ENCODE results near the gene MAPK9.

The MAPK9 gene

DNA sequence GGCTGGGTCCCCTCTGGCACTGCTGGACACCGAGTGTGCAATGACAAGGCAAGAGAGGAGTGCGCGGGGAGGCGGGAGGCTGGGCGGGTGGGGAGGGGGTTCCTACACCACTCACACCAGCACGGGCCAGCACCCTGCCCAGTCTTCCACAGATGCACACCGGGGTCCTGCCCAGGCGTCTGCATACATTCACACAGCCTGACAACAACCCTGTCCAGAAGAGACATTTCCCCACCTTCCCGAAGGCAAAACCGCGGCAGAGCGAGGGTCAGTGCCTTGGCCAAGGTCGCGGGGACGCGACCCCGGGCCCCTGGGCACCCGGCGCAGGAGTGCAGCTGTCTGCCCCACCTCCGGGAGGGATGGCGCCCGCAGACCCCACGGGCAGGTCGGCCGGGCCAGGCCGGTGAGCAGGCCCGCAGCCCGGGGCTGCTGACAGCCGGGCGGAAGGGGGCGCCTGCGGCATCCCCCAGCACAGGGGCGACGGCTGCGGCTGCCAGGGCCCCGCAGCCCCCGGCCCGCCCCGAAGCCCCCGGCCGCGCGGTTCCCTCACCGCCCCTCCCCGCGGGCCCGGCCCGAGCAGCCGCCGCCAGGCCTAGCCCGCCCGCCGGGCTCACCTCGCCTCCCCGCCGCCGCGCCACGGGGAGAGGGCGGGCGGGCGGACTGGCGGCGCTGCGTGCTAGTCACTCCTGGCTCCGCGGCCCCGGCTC lies 496 bp downstream of the MAPK9 start:
- peak; percentile 12 for DNase-seq

DNA sequence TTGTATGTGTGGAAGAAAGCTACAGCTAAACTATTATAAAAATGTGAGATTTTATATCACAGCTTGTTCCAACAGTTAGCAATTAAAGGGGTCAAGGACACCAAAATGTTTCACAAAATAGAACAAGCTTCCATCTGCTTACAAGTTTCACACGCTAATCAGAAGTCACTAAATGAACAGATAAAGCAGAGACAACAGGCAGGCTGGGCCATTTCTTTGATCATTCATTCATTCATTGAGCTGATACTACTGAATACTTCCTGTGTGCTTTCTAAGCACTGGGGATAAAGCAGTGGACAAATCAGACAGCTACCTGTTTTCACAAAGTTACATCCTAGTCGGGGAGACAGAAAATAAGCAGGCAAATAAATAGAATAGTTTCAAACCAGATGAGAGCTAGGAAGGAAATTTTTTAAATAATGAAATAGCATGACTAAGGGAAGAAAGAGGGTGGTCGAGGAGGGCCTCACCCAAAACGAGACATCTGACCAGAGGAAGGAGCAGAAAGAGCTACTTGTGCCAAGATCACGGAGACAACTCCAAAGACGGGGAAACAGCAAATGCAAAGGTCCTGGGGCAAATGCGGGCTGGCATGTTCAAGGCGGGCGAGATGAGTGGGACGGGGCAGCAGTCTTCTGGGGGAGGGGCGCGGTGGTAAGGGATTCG lies 1.2 kb downstream of the MAPK9 start:
- DNase-seq, result no peak

- DNase-seq, result no peak
Measured at GRCh38 chr5:180289966-180290365, 1.9 kb downstream of the MAPK9 start.

DNA sequence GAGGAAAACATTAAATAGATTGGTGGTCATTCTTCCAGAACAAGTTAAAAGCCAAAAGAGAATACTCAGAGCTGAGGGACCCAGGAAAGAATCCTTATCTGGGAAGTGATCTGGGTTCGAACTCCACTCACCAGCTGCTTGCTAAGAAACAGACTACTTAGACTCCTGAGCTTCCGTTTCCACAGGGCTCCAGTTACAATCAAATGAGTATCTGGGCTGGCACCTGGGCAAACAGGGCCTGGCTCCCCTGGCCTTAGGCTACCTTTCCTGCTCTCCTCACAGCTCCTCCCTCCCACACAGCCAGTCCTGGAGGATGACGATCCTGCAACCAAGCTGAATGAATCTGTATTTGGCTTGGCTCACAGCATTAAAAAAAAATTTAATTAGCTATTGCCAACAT lies 2.5 kb downstream of the MAPK9 start:
- no peak for DNase-seq

- no peak for DNase-seq
Measured at GRCh38 chr5:180287868-180288267, 4.0 kb downstream of the MAPK9 start.

DNA sequence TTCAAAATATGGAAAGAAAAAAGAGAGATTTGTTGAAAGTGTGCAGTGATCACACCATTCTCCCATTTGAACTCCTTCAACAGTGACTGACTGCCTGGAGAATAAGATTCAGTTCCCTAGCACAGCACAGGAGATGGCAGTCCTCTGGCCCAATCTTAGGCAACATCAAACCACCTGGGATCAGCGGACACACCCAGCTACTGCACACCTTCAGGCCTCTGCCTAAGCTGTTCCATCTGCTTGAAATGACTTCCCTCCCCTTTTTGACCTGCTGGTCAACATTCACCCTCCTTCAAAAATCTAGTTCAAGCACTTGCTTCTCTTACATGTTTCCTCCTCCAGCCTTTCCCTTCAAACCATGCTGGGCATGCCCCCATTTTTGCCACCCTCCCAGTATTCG lies 4.5 kb downstream of the MAPK9 start:
- DNase-seq, result no peak

DNA sequence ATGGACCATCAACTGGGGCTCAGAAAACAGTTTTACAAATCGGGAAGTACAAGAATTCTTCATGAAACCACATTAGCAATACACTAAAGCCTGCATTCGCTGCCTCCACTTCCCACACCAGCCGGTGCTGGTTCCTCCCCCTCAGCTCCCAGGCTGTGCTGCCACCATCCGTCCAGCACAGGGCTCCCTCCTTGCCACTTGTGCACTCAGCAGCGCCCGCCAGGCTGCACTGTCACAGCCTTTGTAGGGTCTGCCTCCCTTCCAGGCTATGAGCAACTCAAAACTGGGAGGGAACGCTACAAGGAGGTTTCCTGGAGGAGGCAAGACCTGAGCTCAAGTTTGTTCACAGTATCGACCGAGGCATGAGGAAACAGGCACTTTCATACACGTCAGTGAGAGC lies 7.7 kb downstream of the MAPK9 start:
- peak; percentile 57 for DNase-seq

DNA sequence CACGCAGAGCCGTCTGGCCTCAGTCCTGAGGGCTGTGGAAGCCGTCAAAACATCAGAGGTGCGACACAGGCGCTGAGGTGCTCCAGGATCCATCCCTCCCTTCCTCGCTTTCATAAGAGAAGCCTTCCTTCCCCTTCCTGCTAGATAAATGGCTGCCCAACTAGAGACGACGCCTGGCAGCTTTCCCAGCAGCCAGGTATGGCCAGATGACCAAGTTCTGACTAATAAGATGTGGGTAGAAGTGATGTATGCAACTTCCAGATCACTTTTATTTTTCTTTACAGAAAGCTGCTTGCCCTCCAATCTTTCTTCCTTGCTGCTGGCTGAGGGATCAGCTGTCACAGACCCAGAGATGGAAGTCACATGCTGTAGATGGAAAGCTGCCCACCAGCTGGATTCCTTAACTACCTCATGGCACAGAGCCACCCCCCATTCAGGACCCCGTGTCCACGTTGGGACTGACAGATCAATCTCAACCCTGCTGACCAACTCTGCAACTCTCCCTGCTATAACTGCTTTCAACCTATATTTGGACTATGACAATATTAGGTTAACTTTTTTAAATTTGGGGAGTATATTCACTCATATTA lies 8.8 kb downstream of the MAPK9 start:
- DNase-seq, result no peak

DNA sequence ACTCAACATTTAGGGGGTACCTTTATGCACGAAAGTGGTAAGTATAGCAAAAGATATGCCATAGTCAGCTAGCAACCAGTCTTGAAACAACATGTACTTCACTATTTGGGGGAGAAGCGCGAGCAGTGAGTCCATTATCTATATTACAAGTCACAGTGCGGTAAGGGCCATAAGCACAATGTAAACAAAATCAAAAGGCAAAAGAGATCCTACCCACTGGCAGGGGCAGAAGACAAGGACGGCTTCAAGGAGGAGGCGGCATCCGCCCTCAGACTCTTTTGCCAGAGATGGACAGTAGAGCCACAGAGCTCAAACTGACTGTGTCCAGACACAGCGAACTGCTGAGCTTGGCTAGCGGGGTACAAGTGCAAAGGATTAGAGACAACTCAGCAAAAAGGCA lies 9.6 kb downstream of the MAPK9 start:
- DNase-seq, result no peak

GRCh38 chr5:180281706-180282105 lies 10.2 kb downstream of the MAPK9 start:
- DNase-seq, result no peak

DNA sequence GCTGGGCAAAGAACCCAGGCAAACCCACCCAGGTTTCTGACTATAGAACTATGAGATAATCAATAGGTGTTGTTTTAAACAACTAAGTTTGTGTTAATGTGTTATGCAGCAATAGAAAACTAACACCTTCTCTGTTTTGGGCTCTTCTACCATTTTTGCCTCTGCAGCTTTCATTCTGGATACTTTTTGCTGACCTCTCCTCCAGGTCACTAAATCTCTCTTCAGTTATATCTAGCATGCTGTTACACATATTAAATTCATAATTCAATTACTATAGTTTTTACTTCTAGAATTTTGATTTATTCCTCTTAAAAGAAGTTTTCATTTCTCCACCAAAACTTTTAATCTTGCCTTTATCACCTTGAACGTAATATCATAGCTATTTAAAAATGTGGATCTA lies 17.2 kb downstream of the MAPK9 start:
- DNase-seq, result no peak

DNA sequence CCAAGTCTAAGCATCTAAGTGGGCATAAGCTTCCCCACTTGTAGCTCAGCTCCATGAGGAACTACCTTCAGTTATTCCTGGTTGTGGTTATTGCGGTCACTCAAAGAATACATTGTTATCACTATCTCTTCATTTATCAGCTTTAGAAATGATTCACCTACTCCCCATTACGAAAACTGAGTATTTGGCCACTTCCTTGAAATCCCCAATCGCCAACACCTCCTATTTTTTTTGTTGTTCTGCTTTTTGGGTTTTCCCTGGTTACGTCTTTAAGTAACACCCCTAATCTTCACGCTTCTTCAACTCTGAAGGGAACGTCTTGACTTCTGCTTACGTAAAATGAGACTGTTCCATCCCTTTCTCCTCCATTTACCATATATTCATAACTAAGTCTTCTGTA lies 20.7 kb downstream of the MAPK9 start:
- no peak for DNase-seq

GRCh38 chr5:180259260-180259611 lies 32.6 kb downstream of the MAPK9 start:
- no peak for DNase-seq

GRCh38 chr5:180253036-180253824 lies 38.7 kb downstream of the MAPK9 start:
- DNase-seq, result no peak

DNA sequence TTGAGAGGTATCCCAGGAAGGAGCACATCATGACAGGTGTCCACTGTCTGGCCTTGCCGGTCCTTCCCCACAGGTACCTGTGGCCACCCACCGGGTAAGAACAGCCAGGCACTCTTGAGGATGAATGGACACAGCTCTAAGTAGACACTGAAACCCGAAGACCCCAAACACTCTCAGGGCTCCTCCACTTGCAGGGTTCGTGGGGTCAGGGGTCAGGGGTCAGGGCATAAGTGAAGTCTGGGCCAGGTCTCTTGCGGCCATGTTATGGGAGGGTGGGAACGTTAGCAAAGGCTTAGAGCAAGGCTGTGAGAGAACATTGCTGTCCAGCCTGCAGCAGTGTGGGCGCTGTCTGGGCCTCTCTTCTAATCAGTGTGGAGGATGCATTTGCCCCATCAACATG lies 40.0 kb downstream of the MAPK9 start:
- DNase-seq, result no peak

- DNase-seq, result no peak
Measured at GRCh38 chr5:180251141-180251540, 40.7 kb downstream of the MAPK9 start.

DNA sequence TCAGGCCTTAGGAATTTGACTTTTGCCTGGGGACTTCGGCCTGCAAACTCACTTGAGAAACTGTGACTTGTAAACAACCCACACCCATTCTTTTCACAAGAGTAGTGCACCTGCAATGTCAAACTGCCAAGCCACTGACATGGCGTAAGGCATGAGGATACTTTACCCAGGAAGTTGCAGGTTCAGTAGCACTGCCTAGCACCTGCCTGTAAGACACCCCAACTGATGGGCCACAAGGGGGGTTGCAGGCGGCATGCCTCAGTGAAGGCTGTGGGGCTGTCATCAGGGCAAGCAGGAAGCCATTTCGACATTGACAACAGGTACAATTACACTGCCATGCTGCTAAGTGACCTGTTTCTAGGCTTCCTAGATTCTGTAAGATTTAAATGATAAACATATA lies 41.6 kb downstream of the MAPK9 start:
- DNase-seq, result no peak

- no peak for DNase-seq
Measured at GRCh38 chr5:180241600-180241999, 50.3 kb downstream of the MAPK9 start.

GRCh38 chr5:180238631-180239030 lies 53.3 kb downstream of the MAPK9 start:
- DNase-seq, result no peak

GRCh38 chr5:180235846-180236245 lies 56.0 kb downstream of the MAPK9 start:
- no peak for DNase-seq

- DNase-seq, result no peak
Measured at GRCh38 chr5:180235077-180235476, 56.8 kb downstream of the MAPK9 start.

GRCh38 chr5:180234271-180234670 lies 57.6 kb downstream of the MAPK9 start:
- DNase-seq, result no peak

DNA sequence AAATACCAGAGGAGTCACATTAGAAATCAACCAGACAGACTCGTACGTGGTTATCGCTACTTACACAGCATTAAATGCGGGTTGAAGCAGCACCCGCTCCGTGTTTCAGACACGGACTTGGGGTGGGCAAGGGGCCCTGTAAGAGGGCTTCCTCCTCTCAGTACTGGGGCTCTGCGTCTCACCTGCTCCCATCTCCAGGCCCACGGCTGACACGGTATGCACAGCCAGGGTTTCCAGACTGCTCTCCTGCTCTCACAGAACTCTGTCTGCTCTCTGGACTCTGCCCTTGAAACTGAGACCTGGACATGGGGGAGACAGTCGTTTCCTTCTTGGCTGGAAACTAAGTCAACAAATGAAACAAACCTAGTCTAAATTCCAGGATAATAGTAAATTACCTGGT lies 58.2 kb downstream of the MAPK9 start:
- DNase-seq, result no peak

DNA sequence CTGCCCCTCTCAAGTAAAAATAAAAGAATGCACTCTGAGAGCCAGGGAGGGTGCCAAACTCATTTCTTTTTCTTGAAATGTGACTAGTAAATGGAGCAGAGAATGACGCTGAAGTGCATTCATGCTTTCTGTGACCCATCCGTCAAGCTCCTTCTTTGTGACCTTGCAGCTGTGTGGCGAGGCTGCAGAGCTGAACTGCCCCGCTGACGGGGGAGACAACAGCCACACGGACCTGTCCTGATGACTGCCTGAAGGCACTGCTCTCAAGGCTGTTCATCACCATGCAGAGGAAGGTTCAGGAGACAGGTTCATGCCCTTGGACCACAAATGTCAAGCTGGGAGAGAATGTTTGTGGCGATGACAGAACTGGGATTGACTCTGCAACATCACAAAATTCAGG lies 61.9 kb downstream of the MAPK9 start:
- no peak for DNase-seq
